ENCODE data around the gene NOP14.
A peak's percentile ranks its signal among the peaks of the same experiment; 100 is the strongest.

The NOP14 gene

DNA sequence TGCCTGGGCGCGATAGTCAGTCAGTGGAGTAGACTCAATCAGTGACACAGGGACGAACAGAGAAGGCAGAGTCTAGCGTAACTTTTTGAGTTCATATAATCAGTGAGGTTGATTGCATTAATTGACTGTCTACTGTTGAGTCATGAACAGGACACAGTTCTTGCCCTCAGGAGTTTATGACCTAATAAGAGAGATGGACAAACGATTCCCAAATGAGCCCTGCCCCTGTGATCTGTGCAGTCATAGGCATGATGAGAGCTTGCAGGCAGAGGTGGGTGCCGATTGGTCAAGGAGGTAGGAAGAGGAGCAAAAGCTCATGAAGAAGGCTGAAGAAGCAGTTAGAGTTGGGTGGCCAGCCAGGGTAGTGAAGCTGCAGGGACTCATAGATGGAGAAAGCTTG, 62.5 kb downstream of the NOP14 start:
- Mint-ChIP-seq H3K36me3 (ENCODE audit: low read depth) (peaks cover 72% of the 10 kb centered on the region), H3K27me3 (ENCODE audit: low read depth, poor library complexity) (no peaks in the 10 kb centered on the region), H3K4me3 (no peak overlapping the region), H3K4me1 (no peaks in the 10 kb centered on the region), H3K9me3 (no peaks in the 10 kb centered on the region), H3K27ac (no peak overlapping the region)
- DNase-seq = no peak
- TF ChIP-seq, protein P1, sequence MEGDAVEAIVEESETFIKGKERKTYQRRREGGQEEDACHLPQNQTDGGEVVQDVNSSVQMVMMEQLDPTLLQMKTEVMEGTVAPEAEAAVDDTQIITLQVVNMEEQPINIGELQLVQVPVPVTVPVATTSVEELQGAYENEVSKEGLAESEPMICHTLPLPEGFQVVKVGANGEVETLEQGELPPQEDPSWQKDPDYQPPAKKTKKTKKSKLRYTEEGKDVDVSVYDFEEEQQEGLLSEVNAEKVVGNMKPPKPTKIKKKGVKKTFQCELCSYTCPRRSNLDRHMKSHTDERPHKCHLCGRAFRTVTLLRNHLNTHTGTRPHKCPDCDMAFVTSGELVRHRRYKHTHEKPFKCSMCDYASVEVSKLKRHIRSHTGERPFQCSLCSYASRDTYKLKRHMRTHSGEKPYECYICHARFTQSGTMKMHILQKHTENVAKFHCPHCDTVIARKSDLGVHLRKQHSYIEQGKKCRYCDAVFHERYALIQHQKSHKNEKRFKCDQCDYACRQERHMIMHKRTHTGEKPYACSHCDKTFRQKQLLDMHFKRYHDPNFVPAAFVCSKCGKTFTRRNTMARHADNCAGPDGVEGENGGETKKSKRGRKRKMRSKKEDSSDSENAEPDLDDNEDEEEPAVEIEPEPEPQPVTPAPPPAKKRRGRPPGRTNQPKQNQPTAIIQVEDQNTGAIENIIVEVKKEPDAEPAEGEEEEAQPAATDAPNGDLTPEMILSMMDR (IDR thresholded peaks at IDR 0.05) = no peak

DNA sequence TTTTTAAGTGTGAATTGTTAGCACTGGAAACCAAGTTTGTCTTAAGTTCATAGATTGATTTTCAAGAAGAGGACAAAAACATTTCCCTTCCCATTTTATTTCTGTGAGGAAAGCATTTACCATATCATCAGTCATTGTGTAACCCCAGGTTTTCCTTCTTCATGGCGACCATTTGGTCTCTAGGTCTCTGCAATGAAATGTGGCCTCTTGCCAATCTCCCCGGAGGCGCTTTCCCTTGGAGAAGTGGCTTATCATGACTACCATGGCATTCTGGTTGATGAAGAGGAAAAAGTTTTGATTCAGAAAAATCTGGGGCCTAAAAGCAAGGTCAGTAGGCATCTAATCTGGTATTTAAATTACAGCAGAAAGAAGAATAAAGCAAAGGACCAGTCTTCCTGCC, 65.2 kb downstream of the NOP14 start:
- Mint-ChIP-seq H3K27ac (no peak overlapping the region), H3K27me3 (ENCODE audit: low read depth, poor library complexity) (no peaks in the 10 kb centered on the region), H3K9me3 (no peaks in the 10 kb centered on the region), H3K4me3 (no peak overlapping the region), H3K4me1 (no peaks in the 10 kb centered on the region), H3K36me3 (ENCODE audit: low read depth) (peaks cover 75% of the 10 kb centered on the region)
- DNase-seq = no peak
- TF ChIP-seq, protein P1 (IDR thresholded peaks at IDR 0.05) = no peak

DNA sequence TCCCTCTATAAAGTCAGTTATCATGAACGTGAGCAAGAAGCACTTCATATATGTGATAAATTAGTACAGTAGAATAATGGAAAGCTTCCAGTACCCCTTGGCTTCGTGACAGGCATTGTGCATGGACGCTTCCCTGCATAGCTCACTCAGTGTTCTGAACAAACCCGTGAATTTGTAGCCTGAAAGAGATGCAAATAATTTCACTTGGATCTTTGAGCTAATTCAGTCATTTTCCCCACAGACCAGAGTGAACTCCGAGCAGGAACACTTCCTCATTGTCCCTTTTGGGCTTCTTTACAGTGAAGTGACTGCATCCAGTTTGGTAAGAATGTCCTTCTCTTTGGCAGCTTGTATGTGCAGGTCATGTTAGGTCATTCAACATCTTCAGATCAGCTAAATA, 69.4 kb downstream of the NOP14 start:
- TF ChIP-seq, protein P1 (IDR thresholded peaks at IDR 0.05) = no peak
- Mint-ChIP-seq H3K9me3 (no peaks in the 10 kb centered on the region), H3K27me3 (ENCODE audit: low read depth, poor library complexity) (no peaks in the 10 kb centered on the region), H3K4me1 (no peaks in the 10 kb centered on the region), H3K27ac (no peak overlapping the region), H3K4me3 (no peak overlapping the region), H3K36me3 (ENCODE audit: low read depth) (peaks cover 48% of the 10 kb centered on the region)
- DNase-seq = no peak

DNA sequence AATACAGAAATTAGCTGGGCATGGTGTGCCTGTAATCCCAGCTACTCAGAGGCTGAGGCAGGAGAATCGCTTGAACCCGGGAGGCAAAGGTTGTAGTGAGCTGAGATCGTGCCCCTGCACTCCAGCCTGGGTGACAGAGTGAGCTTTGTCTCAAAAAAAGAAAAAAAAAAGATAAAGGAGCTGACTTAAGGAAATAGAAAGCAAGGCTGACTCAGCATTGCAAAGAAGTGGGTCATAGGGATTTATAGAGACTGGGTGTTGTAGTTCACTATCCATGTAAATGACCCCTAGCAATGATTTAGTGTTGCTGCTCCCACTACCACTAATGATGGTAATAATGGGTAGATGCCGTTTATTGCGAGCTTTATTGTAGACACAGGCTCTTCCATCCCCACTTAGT, 71.9 kb downstream of the NOP14 start:
- H3K4me3 Mint-ChIP-seq = no peak overlapping the region
- H3K9me3 Mint-ChIP-seq = no peaks in the 10 kb centered on the region
- no peaks in the 10 kb centered on the region for H3K27me3 Mint-ChIP-seq (ENCODE audit: low read depth, poor library complexity)
- H3K36me3 Mint-ChIP-seq (ENCODE audit: low read depth) = peaks cover 48% of the 10 kb centered on the region
- no peaks in the 10 kb centered on the region for H3K4me1 Mint-ChIP-seq
- TF ChIP-seq, protein P1 (IDR thresholded peaks at IDR 0.05) = no peak
- DNase-seq = no peak
- peak overlapping the region; percentile 1 for H3K27ac Mint-ChIP-seq

DNA sequence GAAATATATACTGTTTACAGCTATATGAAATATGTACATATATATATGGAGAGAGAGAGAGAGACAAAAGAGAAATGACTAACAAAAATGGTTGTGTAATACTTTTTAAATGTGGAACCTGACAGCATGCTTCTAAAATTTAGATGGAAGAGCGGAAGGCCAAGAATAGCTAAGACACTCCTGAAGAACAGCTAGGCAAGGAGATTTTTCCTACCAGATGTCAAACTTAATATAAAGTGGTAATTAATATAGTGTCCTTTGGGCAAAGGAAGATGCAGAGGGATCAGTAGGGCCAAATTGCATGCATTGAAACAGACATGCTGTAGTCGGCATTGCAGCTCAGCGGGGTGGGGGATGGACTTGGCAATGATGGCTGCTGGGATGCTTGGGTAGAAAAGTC, 74.3 kb downstream of the NOP14 start:
- no peak for DNase-seq
- H3K9me3 Mint-ChIP-seq = no peaks in the 10 kb centered on the region
- H3K36me3 Mint-ChIP-seq (ENCODE audit: low read depth) = peaks cover 50% of the 10 kb centered on the region
- no peaks in the 10 kb centered on the region for H3K27me3 Mint-ChIP-seq (ENCODE audit: low read depth, poor library complexity)
- H3K27ac Mint-ChIP-seq = peak overlapping the region; percentile 5
- TF ChIP-seq, protein P1 (IDR thresholded peaks at IDR 0.05) = no peak
- no peaks in the 10 kb centered on the region for H3K4me1 Mint-ChIP-seq
- no peak overlapping the region for H3K4me3 Mint-ChIP-seq
